Peyer's patch (tissue), 4 donors: ENCODE measurements around the gene LEUTX.
"Not testable (repeated sequence)": the region's sequence is repeated elsewhere in the genome, so short reads cannot be mapped to it uniquely, and the experiment has no call there.

Experiments used
- POLR2A ChIP-seq, 2 donors: fragments of 450-650 bp; IDR thresholded peaks; one replicate each; pipeline ENCODE4 v1.5.1; 2017; ENCODE audit warnings: antibody characterized with exemption in 2 of 2, mild to moderate bottlenecking in 2 of 2, moderate library complexity in 2 of 2
- TF ChIP-seq, protein P1 (sequence below), 6 experiments: fragments of 450-650 bp in 4 of 6; fragments of 200-600 bp in 2 of 6; sonication (generic) in 1 of 6; IDR thresholded peaks; one replicate each; pipeline ENCODE4 v1.5.1; 2017 to 2019; ENCODE audit warnings: antibody characterized with exemption in 6 of 6, mild to moderate bottlenecking in 3 of 6, moderate library complexity in 1 of 6

DNA sequence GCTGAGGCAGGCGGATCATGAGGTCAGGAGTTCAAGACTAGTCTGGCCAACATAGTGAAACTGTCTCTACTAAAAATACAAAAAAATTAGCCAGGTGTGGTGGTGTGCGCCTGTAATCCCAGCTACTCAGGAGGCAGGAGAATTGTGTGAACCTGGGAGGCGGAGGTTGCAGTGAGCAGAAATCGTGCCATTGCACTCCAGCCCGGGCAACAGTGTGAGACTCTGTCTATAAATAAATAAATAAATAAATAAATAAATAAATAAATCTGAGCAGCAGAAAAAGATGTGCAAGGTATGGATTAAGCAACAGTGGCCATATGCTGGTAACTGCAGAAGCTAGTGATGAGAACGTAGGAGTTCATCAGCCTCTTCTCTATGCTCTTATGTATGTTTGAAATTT, 35.5 kb downstream of the LEUTX start:
- TF ChIP-seq, protein P1, sequence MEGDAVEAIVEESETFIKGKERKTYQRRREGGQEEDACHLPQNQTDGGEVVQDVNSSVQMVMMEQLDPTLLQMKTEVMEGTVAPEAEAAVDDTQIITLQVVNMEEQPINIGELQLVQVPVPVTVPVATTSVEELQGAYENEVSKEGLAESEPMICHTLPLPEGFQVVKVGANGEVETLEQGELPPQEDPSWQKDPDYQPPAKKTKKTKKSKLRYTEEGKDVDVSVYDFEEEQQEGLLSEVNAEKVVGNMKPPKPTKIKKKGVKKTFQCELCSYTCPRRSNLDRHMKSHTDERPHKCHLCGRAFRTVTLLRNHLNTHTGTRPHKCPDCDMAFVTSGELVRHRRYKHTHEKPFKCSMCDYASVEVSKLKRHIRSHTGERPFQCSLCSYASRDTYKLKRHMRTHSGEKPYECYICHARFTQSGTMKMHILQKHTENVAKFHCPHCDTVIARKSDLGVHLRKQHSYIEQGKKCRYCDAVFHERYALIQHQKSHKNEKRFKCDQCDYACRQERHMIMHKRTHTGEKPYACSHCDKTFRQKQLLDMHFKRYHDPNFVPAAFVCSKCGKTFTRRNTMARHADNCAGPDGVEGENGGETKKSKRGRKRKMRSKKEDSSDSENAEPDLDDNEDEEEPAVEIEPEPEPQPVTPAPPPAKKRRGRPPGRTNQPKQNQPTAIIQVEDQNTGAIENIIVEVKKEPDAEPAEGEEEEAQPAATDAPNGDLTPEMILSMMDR (IDR thresholded peaks at IDR 0.05) = not testable (repeated sequence)
- TF ChIP-seq POLR2A (IDR thresholded peaks at IDR 0.05) = not testable (repeated sequence)
